Measurements from ENCODE around the gene SLC38A3.

SLC38A3 gene

GRCh38 chr3:50183755-50184154 is 21.3 kb upstream of the SLC38A3 start:
- H3K9ac ChIP-seq (ENCODE audit: low read length), result no peak overlapping the region
- WGBS, result 81% methylated on average over 6 of the region's 6 CpGs
- H3K36me3 ChIP-seq (ENCODE audit: control insufficient read depth in 1 of 2, insufficient read depth in 2 of 2, low read depth in 1 of 2, low read length in 2 of 2), result peaks cover 0 to 30% of the 10 kb centered on the region in 2 experiments
- no peak overlapping the region for H3K23ac ChIP-seq (ENCODE audit: low read length in 2 of 2)
- H4K91ac ChIP-seq (ENCODE audit: low read length), result no peak overlapping the region
- H2AK5ac ChIP-seq (ENCODE audit: low read length, severe bottlenecking), result no peak overlapping the region
- H3K79me1 ChIP-seq (replicated peaks; ENCODE audit: low read length, poor library complexity, severe bottlenecking), result no peaks in the 10 kb centered on the region
- H3K4me1 ChIP-seq (ENCODE audit: control insufficient read depth, insufficient read depth, low read depth, low read length), result peaks cover 8% of the 10 kb centered on the region
- H3K4ac ChIP-seq (ENCODE audit: low read depth in 1 of 2, low read length in 2 of 2), result no peak overlapping the region
- H2AFZ ChIP-seq (ENCODE audit: low read depth, low read length), result no peak overlapping the region
- H4K8ac ChIP-seq (ENCODE audit: low read length), result no peak overlapping the region
- no peak overlapping the region for H2BK5ac ChIP-seq (ENCODE audit: low read depth, low read length, poor library complexity, severe bottlenecking)
- no peak overlapping the region for H3K14ac ChIP-seq (ENCODE audit: low read length in 2 of 2)
- H3K9me3 ChIP-seq (ENCODE audit: control insufficient read depth, low read length), result no peaks in the 10 kb centered on the region
- no peak overlapping the region for H3K4me2 ChIP-seq (ENCODE audit: low read length, poor library complexity, severe bottlenecking)
- H3K27ac ChIP-seq (ENCODE audit: low read length, poor library complexity, severe bottlenecking), result no peak overlapping the region
- H3K18ac ChIP-seq (ENCODE audit: low read depth in 1 of 2, low read length in 2 of 2), result no peak overlapping the region
- no peak overlapping the region for H2BK12ac ChIP-seq (ENCODE audit: low read length in 2 of 2)
- no peak overlapping the region for H3K4me3 ChIP-seq (ENCODE audit: insufficient read depth in 1 of 2, low read depth in 1 of 2, low read length in 2 of 2)
- no peak overlapping the region for H2BK120ac ChIP-seq (ENCODE audit: low read depth, low read length)
- no peak overlapping the region for H2BK15ac ChIP-seq (ENCODE audit: low read depth, poor library complexity, severe bottlenecking)
- H3K27me3 ChIP-seq (ENCODE audit: control insufficient read depth in 1 of 2, insufficient read depth in 1 of 2, low read length in 2 of 2), result peaks cover 7 to 36% of the 10 kb centered on the region in 2 experiments
- no peak for DNase-seq

GRCh38 chr3:50184242-50184978 is 20.7 kb upstream of the SLC38A3 start:
- H2BK12ac ChIP-seq (ENCODE audit: low read length in 2 of 2), result no peak overlapping the region
- H3K4ac ChIP-seq (ENCODE audit: low read depth in 1 of 2, low read length in 2 of 2), result no peak overlapping the region
- no peak overlapping the region for H3K4me2 ChIP-seq (ENCODE audit: low read length, poor library complexity, severe bottlenecking)
- no peak overlapping the region for H3K9ac ChIP-seq (ENCODE audit: low read length)
- no peak overlapping the region for H2BK15ac ChIP-seq (ENCODE audit: low read depth, poor library complexity, severe bottlenecking)
- peaks cover 7 to 36% of the 10 kb centered on the region in 2 experiments for H3K27me3 ChIP-seq (ENCODE audit: control insufficient read depth in 1 of 2, insufficient read depth in 1 of 2, low read length in 2 of 2)
- H3K14ac ChIP-seq (ENCODE audit: low read length in 2 of 2), result no peak overlapping the region
- DNase-seq, result no peak
- H3K18ac ChIP-seq (ENCODE audit: low read depth in 1 of 2, low read length in 2 of 2), result no peak overlapping the region
- no peak overlapping the region for H3K23ac ChIP-seq (ENCODE audit: low read length in 2 of 2)
- H2AK5ac ChIP-seq (ENCODE audit: low read length, severe bottlenecking), result no peak overlapping the region
- no peak overlapping the region for H3K27ac ChIP-seq (ENCODE audit: low read length, poor library complexity, severe bottlenecking)
- no peak overlapping the region for H3K4me3 ChIP-seq (ENCODE audit: insufficient read depth in 1 of 2, low read depth in 1 of 2, low read length in 2 of 2)
- H2AFZ ChIP-seq (ENCODE audit: low read depth, low read length), result no peak overlapping the region
- no peak overlapping the region for H2BK120ac ChIP-seq (ENCODE audit: low read depth, low read length)
- peaks cover 10% of the 10 kb centered on the region for H3K4me1 ChIP-seq (ENCODE audit: control insufficient read depth, insufficient read depth, low read depth, low read length)
- no peak overlapping the region for H4K91ac ChIP-seq (ENCODE audit: low read length)
- H3K36me3 ChIP-seq (ENCODE audit: control insufficient read depth in 1 of 2, insufficient read depth in 2 of 2, low read depth in 1 of 2, low read length in 2 of 2), result peaks cover 0 to 30% of the 10 kb centered on the region in 2 experiments
- H4K8ac ChIP-seq (ENCODE audit: low read length), result no peak overlapping the region
- no peaks in the 10 kb centered on the region for H3K79me1 ChIP-seq (replicated peaks; ENCODE audit: low read length, poor library complexity, severe bottlenecking)
- no peak overlapping the region for H2BK5ac ChIP-seq (ENCODE audit: low read depth, low read length, poor library complexity, severe bottlenecking)
- H3K9me3 ChIP-seq (ENCODE audit: control insufficient read depth, low read length), result no peaks in the 10 kb centered on the region
- 92% methylated on average over 19 of the region's 21 CpGs for WGBS

DNA sequence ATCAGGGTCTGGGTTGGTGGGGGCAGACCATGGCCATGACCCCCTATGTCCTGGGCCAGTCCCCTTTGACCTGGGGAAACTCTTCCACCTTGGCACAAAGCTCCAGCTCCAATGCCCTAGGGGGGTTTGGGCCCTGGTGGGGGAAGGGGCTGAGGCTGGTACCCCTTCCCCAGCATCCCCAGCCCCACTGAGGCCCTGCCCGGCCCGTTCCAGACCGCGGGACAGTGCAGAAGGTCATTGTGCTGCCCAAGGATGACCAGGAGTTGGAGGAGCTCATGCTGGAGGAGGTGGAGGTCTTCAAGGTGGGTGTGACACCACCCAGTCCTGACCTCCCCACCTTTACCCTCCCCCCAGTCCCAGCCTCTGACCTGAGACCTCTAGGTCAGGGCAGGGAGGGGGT is 19.8 kb upstream of the SLC38A3 start:
- Histone ChIP-seq H3K4me3 (ENCODE audit: insufficient read depth in 1 of 2, low read depth in 1 of 2, low read length in 2 of 2) (no peak overlapping the region), H2AK5ac (ENCODE audit: low read length, severe bottlenecking) (no peak overlapping the region), H3K27ac (ENCODE audit: low read length, poor library complexity, severe bottlenecking) (no peak overlapping the region), H3K18ac (ENCODE audit: low read depth in 1 of 2, low read length in 2 of 2) (no peak overlapping the region), H4K8ac (ENCODE audit: low read length) (no peak overlapping the region), H3K79me1 (replicated peaks; ENCODE audit: low read length, poor library complexity, severe bottlenecking) (no peaks in the 10 kb centered on the region), H2BK120ac (ENCODE audit: low read depth, low read length) (no peak overlapping the region), H3K4me2 (ENCODE audit: low read length, poor library complexity, severe bottlenecking) (no peak overlapping the region), H3K9me3 (ENCODE audit: control insufficient read depth, low read length) (no peaks in the 10 kb centered on the region), H3K23ac (ENCODE audit: low read length in 2 of 2) (no peak overlapping the region), H4K91ac (ENCODE audit: low read length) (no peak overlapping the region), H3K4ac (ENCODE audit: low read depth in 1 of 2, low read length in 2 of 2) (no peak overlapping the region), H3K27me3 (ENCODE audit: control insufficient read depth in 1 of 2, insufficient read depth in 1 of 2, low read length in 2 of 2) (peaks cover 7 to 36% of the 10 kb centered on the region in 2 experiments), H3K36me3 (ENCODE audit: control insufficient read depth in 1 of 2, insufficient read depth in 2 of 2, low read depth in 1 of 2, low read length in 2 of 2) (peaks cover 0 to 30% of the 10 kb centered on the region in 2 experiments), H2BK12ac (ENCODE audit: low read length in 2 of 2) (no peak overlapping the region), H2BK5ac (ENCODE audit: low read depth, low read length, poor library complexity, severe bottlenecking) (no peak overlapping the region), H3K9ac (ENCODE audit: low read length) (no peak overlapping the region), H3K14ac (ENCODE audit: low read length in 2 of 2) (no peak overlapping the region), H2AFZ (ENCODE audit: low read depth, low read length) (no peak overlapping the region), H2BK15ac (ENCODE audit: low read depth, poor library complexity, severe bottlenecking) (no peak overlapping the region), H3K4me1 (ENCODE audit: control insufficient read depth, insufficient read depth, low read depth, low read length) (peaks cover 10% of the 10 kb centered on the region)
- no peak for DNase-seq
- no CpG with 5 or more reads among the region's 4 CpGs for WGBS

- Histone ChIP-seq H3K9ac (ENCODE audit: low read length) (no peak overlapping the region), H3K4ac (ENCODE audit: low read depth in 1 of 2, low read length in 2 of 2) (no peak overlapping the region), H2AFZ (ENCODE audit: low read depth, low read length) (no peak overlapping the region), H3K27me3 (ENCODE audit: control insufficient read depth in 1 of 2, insufficient read depth in 1 of 2, low read length in 2 of 2) (peaks cover 7 to 39% of the 10 kb centered on the region in 2 experiments), H3K27ac (ENCODE audit: low read length, poor library complexity, severe bottlenecking) (no peak overlapping the region), H3K4me3 (ENCODE audit: insufficient read depth in 1 of 2, low read depth in 1 of 2, low read length in 2 of 2) (no peak overlapping the region), H2BK15ac (ENCODE audit: low read depth, poor library complexity, severe bottlenecking) (no peak overlapping the region), H2AK5ac (ENCODE audit: low read length, severe bottlenecking) (no peak overlapping the region), H4K91ac (ENCODE audit: low read length) (no peak overlapping the region), H3K36me3 (ENCODE audit: control insufficient read depth in 1 of 2, insufficient read depth in 2 of 2, low read depth in 1 of 2, low read length in 2 of 2) (peaks cover 0 to 30% of the 10 kb centered on the region in 2 experiments), H3K23ac (ENCODE audit: low read length in 2 of 2) (no peak overlapping the region), H3K79me1 (replicated peaks; ENCODE audit: low read length, poor library complexity, severe bottlenecking) (no peaks in the 10 kb centered on the region), H2BK120ac (ENCODE audit: low read depth, low read length) (no peak overlapping the region), H3K14ac (ENCODE audit: low read length in 2 of 2) (no peak overlapping the region), H3K4me2 (ENCODE audit: low read length, poor library complexity, severe bottlenecking) (no peak overlapping the region), H3K18ac (ENCODE audit: low read depth in 1 of 2, low read length in 2 of 2) (no peak overlapping the region), H3K9me3 (ENCODE audit: control insufficient read depth, low read length) (no peaks in the 10 kb centered on the region), H3K4me1 (ENCODE audit: control insufficient read depth, insufficient read depth, low read depth, low read length) (peaks cover 10% of the 10 kb centered on the region), H4K8ac (ENCODE audit: low read length) (no peak overlapping the region), H2BK5ac (ENCODE audit: low read depth, low read length, poor library complexity, severe bottlenecking) (no peak overlapping the region), H2BK12ac (ENCODE audit: low read length in 2 of 2) (no peak overlapping the region)
- 96% methylated on average over 10 of the region's 10 CpGs for WGBS
- DNase-seq, result no peak
Measured at GRCh38 chr3:50186096-50186495, 19.0 kb upstream of the SLC38A3 start.

Data from mesenchymal stem cell (in vitro differentiated cells and primary cell).